H54 (cell line): ENCODE measurements around the gene MAST4.

ENCODE experiments used
- DNase-seq: peaks from one replicate; pipeline ENCODE4 v3.0.0; 2011; ENCODE audit warnings: low spot score, mixed read lengths; ENCODE audit not compliant: insufficient read length
- FAIRE-seq: peaks from 3 replicates; lab custom pipeline; 2011; peaks lifted over from hg19 to GRCh38; lab: Jason Lieb, UNC
- POLR2A ChIP-seq: IDR thresholded peaks from 2 replicates; pipeline ENCODE4 v1.6.1; 2011; ENCODE audit warnings: low read depth, mild to moderate bottlenecking, low read length

MAST4 gene

DNA sequence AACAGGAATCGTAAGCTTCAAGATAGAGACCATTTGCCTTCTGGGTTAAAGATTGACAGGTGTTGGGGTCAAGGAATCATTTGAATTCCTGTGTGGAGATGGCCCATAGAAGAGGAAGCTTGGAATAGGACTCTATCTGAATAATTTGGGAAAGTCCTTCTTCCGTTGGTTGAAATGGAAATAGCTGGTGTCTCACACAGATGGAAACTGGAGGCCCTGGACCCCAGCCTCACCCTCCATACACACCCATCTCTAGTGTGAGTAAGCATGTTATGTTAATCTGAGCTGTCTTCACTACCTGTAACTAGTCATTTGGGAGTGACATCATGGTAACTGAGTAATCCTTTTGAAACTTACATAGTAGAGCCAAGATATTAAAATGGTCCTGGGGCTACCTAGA, 416.0 kb downstream of the MAST4 start:
- TF ChIP-seq POLR2A, result no peak
- DNase-seq (no peak), FAIRE-seq (peak; percentile 77)

- FAIRE-seq, result no peak
- TF ChIP-seq POLR2A, result no peak
Measured at GRCh38 chr5:67013719-67014118, 417.5 kb downstream of the MAST4 start.

DNA sequence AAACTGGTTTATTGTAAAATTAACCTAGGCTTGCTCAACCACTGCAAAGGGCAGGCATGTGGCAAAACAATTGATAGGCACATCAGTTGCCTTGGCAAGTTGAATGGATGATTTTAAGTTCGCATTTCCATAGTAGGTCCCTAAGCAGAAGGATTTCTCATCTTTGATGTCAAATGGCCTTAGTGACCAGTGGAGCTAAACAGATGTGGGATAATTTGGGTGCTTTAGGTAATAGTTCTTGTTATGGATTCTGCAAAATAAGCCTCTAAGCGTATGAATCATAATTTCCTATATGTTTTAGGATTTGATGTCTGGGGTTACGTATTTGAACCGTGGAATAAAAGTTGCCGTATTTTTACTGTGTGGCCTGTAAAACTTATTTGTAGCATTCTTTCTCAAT, 418.0 kb downstream of the MAST4 start:
- FAIRE-seq, result no peak
- DNase-seq, result no peak
- no peak for TF ChIP-seq POLR2A

More at GRCh38 chr5:67013719-67014118, 417.5 kb downstream of the MAST4 start:
- DNase-seq, result no peak

DNA sequence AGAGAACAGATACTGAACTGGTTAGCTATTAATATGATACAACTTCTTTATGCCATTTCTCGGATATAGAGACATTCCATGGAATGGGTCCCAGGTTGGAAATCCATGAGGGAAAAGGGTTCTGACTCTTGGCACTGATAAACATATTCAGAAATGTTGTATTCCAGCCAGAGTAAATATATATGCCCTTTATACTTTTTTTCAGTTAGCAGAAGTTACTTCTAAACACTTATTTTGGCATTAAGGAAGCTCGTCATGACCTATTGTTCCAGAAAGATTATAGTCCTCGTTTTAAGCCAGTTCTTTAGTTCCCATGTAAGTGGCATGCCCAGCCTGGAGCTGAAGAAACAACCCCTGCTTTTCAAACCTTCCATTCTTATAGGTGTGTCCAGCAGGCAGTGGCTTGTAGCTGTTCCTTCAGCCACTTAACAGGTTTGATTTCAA, 418.8 kb downstream of the MAST4 start:
- no peak for FAIRE-seq
- no peak for DNase-seq
- no peak for TF ChIP-seq POLR2A

DNA sequence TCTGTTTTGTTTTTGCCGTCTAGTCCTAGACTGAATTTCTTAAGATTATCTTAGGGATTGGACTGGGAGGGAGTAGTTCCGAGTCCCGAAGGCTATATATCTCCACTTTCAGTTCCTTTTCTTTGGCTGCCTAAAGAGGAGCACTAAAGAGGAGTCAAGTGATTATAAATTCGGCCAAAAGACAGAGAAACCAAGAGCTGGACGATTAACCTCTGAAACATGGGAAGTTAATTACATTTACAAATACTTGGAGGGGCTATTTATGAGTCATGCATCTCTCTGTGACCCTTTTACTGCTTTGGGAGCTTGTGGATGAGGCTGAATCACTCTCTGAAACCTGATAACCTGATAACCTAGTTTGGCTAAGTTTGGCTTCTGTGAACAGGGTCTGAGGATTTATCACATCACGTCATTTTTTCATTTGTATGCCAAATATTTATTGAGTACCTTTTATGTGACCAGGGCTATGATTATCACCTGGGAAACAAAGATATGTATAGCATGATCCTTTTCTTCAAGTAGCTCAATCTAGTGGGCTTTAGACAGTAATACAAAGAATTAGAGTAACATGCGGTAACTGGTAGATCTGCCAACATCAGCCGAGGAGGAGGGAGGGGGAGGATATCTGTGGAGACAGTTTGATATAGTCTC, 419.5 kb downstream of the MAST4 start:
- no peak for DNase-seq
- peak; percentile 20 for FAIRE-seq
- TF ChIP-seq POLR2A, result no peak

DNA sequence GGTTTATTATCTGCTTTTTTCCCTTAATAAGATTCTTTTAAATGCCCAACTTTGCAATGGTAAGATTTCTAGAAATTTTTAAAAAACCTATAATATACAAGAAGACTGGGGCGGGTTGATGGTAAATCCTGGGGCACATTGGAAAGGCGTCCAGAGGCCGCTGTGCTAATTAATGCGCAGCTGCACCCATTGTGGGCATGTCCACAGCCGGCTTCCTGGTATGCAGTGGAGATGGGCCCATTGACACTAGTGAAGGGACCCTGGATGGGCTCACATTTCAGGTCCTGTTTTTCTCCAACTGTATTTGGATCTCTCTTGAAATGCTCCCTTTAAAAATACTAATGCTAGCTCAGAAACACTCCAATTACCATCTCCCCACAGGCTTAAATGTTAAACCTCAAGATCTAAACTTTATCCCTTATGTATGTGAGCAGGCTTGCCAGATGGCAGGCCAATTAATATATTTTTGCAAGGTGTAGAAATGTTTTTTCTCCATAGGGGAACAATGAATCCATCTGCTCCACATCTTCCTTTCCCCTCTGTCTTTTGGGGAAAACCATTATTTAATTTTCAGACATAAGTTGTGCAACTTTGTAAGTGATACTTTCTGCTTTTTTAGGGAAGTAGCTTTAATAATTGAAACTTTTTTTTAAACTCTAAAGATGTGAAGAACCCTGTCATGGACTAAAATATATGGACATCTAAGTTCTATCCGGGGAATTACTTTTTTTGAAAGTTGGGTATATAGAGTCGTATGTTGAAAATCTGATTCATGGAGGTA, 423.1 kb downstream of the MAST4 start:
- no peak for FAIRE-seq
- DNase-seq, result no peak
- TF ChIP-seq POLR2A, result no peak

DNA sequence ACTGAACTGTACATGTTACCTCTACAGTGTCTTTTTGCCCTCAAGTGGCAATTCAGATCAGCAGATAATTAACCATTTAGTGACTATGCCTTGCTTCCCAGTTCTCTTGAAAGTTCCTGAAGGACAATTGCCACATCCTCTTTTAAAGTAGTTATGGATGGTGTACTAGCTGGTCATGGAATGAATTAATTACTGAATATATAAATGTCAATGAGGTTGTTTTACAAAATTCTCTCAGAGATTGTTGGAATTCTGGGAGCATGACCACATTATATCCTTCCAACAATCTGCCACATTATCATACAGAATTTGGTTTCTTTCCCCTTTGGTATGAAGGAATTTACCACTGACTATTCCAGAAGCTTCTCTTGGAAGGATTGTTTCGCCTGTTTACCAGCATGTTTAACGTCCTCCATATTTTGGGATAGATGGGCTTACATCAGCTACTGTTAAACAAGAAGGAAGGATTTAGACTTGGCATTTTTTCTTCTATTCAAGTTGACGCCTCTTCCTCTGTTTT, 424.0 kb downstream of the MAST4 start:
- no peak for TF ChIP-seq POLR2A
- FAIRE-seq (no peak), DNase-seq (no peak)

DNA sequence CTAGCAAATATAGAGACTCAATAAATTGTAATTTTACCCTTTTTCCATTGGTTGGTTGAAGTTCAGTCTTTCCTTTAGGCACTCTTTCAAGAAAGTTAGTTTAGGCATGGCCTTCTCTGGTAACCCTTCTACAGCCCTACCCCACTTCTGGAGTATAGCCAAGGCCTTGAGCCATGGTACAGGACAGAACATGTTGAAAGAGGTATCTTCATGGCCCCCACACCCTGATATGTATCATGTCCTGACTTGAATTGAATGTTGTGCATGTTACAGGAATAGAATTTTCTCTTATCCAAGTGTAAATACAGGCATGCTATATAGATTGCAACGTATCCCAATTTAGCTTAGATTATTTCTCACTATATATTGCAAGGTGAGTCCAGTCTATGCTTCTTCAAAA, 424.8 kb downstream of the MAST4 start:
- no peak for TF ChIP-seq POLR2A
- no peak for FAIRE-seq
- no peak for DNase-seq

DNA sequence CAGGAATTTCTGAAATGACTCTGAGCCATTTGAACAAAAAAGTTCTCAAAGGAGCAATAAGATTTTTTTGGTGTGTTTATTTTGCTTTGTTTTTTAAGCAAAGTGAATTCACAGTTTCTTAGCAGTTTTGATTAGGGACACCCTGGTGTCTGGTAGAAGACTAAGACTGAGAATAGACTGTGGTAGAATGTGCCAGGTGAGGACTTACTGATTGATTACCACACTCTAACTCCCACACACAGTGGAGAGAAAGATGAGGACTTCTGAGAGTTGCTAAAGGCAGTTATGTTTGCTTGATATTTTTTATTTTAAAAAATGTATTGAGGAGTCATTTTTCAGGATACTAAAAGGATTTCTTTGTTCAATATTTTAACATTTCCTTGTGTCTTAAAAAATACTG, 425.3 kb downstream of the MAST4 start:
- TF ChIP-seq POLR2A, result no peak
- no peak for FAIRE-seq
- DNase-seq, result no peak

- TF ChIP-seq POLR2A, result no peak
- FAIRE-seq (no peak), DNase-seq (no peak)
Measured at GRCh38 chr5:67021962-67022361, 425.8 kb downstream of the MAST4 start.

- FAIRE-seq (no peak), DNase-seq (no peak)
- TF ChIP-seq POLR2A, result no peak
Measured at GRCh38 chr5:67025457-67025856, 429.3 kb downstream of the MAST4 start.

- FAIRE-seq (no peak), DNase-seq (no peak)
- TF ChIP-seq POLR2A, result no peak
Measured at GRCh38 chr5:67026278-67026677, 430.1 kb downstream of the MAST4 start.

DNA sequence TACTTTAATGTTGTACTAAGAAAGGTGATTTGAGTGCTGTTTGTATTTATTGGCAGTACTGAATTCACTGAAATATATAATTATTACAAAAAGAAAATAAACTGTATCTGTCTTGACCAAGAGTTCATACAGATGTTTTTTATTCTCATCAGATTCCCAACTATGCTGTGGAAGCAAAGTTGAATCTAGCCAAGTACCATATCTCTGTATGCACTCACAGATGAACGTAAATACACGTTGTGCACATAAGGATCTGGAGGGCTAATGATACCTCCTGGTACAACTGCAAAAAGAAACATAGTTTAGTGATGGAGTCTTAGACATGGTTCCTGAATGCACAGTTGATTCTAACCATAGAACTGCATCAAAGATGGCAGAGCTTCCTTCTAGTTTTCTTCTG, 431.0 kb downstream of the MAST4 start:
- TF ChIP-seq POLR2A, result no peak
- FAIRE-seq, result no peak
- no peak for DNase-seq

DNA sequence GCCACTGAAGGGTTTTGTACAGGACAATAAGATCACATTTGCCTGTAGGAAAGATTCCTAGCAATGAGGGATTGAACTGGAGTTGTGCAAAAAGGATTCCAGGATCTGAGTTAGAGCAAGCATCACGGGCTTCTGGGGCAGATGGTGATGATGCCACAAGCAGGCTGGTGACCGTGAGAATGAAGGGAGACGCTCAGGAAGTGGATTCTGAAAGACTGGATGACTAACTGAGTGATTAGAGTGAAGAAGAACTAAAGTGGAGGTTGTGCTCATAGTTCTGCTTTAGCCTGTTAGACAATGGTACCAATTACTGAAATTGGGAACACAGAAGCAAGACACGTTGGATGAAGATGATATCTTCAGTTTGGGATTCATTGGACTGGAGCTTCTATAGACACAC, 432.2 kb downstream of the MAST4 start:
- FAIRE-seq (no peak), DNase-seq (no peak)
- no peak for TF ChIP-seq POLR2A

DNA sequence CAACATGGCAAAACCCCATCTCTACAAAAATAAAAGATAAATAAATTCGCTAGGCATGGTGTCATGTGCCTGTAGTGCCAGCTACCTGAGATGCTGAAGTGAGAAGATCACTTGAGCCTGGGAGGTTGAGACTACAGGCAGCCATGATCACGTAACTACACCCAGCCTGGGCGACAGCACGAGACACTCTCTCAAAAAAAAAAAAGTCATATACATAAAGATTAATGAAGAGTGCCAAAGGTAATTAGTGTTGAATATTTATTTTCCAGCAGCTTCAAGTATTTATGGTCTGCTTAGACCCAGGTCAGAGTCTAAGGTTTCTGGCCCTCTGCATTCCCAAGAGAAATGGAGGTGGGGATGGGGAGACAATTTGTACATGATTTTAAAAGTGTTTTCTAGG, 432.7 kb downstream of the MAST4 start:
- FAIRE-seq (no peak), DNase-seq (no peak)
- TF ChIP-seq POLR2A, result no peak

DNA sequence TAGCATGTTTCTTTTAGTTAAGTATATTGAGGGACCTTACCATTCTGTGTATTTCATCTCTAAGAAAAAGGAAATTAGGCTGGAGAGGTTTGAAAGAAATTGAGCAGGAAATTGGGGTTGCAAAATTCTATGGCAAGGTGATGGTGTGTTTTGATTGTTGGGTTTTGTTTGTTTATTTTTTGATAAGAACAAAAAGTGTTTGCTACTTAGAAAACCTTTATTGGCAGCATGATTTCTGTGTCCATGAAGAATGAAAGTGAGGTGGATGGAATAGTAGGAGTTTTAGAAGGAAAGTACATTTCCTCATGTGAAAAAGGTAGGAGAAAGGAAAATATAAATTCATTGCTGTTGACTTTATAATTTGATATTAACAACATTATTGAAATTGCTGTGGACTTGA, 433.3 kb downstream of the MAST4 start:
- no peak for TF ChIP-seq POLR2A
- DNase-seq (no peak), FAIRE-seq (no peak)
